Measurements from ENCODE around the gene PLA2G15.
A peak's percentile ranks its signal among the peaks of the same experiment; 100 is the strongest.

PLA2G15 gene

GRCh38 chr16:68252383-68252782, 7.2 kb downstream of the PLA2G15 start:
- no peak for DNase-seq (ENCODE audit: low read depth)

- no peak for DNase-seq (ENCODE audit: low read depth)
Measured at GRCh38 chr16:68253721-68254120, 8.5 kb downstream of the PLA2G15 start.

- DNase-seq (ENCODE audit: low read depth): no peak
Measured at GRCh38 chr16:68255712-68256111, 10.5 kb downstream of the PLA2G15 start.

- peak; percentile 35 for DNase-seq (ENCODE audit: low read depth)
Measured at GRCh38 chr16:68257251-68257905, 12.2 kb downstream of the PLA2G15 start.

GRCh38 chr16:68257906-68258800, 13.0 kb downstream of the PLA2G15 start:
- DNase-seq (ENCODE audit: low read depth): peak; percentile 89

- DNase-seq (ENCODE audit: low read depth): no peak
Measured at GRCh38 chr16:68259007-68259825, 14.0 kb downstream of the PLA2G15 start.

- DNase-seq (ENCODE audit: low read depth): no peak
Measured at GRCh38 chr16:68263559-68264127, 18.5 kb downstream of the PLA2G15 start.

GRCh38 chr16:68264128-68265077, 19.2 kb downstream of the PLA2G15 start, which contains the start of gene SLC7A6:
Gene SLC7A6, plus strand, starts transcription at chr16:68264526. Its CDS starts 10,201 bp downstream, at chr16:68274727.
- peak; percentile 72 for DNase-seq (ENCODE audit: low read depth)

- peak; percentile 79 for DNase-seq (ENCODE audit: low read depth)
Measured at GRCh38 chr16:68265078-68265920, 20.1 kb downstream of the PLA2G15 start.

- DNase-seq (ENCODE audit: low read depth): no peak
Measured at GRCh38 chr16:68267612-68268405, 22.6 kb downstream of the PLA2G15 start.

GRCh38 chr16:68269793-68270192, 24.6 kb downstream of the PLA2G15 start:
- DNase-seq (ENCODE audit: low read depth): no peak

GRCh38 chr16:68270353-68270752, 25.2 kb downstream of the PLA2G15 start:
- DNase-seq (ENCODE audit: low read depth): no peak

GRCh38 chr16:68272507-68273209, 27.5 kb downstream of the PLA2G15 start:
- no peak for DNase-seq (ENCODE audit: low read depth)

- no peak for DNase-seq (ENCODE audit: low read depth)
Measured at GRCh38 chr16:68273459-68273858, 28.3 kb downstream of the PLA2G15 start.

GRCh38 chr16:68273896-68274295, 28.7 kb downstream of the PLA2G15 start:
- DNase-seq (ENCODE audit: low read depth): no peak

- no peak for DNase-seq (ENCODE audit: low read depth)
Measured at GRCh38 chr16:68274441-68274840, 29.3 kb downstream of the PLA2G15 start.

- DNase-seq (ENCODE audit: low read depth): no peak
Measured at GRCh38 chr16:68275611-68276191, 30.5 kb downstream of the PLA2G15 start.

GRCh38 chr16:68276223-68276622, 31.1 kb downstream of the PLA2G15 start:
- DNase-seq (ENCODE audit: low read depth): no peak

Data from amniotic epithelial cell (primary cell).